Mesendoderm (in vitro differentiated cells): ENCODE results near the gene NPHP3.

ENCODE experiments used
- DNase-seq: peaks from one replicate; pipeline ENCODE4 v3.0.0; 2013
- H2AK5ac ChIP-seq: 2 replicates; pipeline ENCODE4 v1.6.1; 2013; ENCODE audit warnings: low read length, inconsistent platforms
- H2BK120ac ChIP-seq: 2 replicates; pipeline ENCODE4 v1.6.1; 2013; ENCODE audit warnings: low read depth, mild to moderate bottlenecking, low read length, moderate library complexity, mixed read lengths
- H2BK15ac ChIP-seq: replicated peaks from 2 replicates; pipeline ENCODE4 v1.6.1; 2013; ENCODE audit warnings: low read depth, mild to moderate bottlenecking, moderate library complexity
- H2BK5ac ChIP-seq: 2 replicates; pipeline ENCODE4 v1.6.1; 2013; ENCODE audit warnings: low read length, inconsistent platforms
- H3K18ac ChIP-seq: 2 replicates; pipeline ENCODE4 v1.6.1; 2013; ENCODE audit warnings: mild to moderate bottlenecking, low read length, mixed read lengths
- H3K23ac ChIP-seq: one replicate; pipeline ENCODE4 v1.6.1; 2013; ENCODE audit warnings: low read length
- H3K27ac ChIP-seq: 2 replicates; pipeline ENCODE4 v1.5.1; 2013; ENCODE audit warnings: low read depth, mild to moderate bottlenecking, inconsistent platforms, low read length, moderate library complexity
- H3K27me3 ChIP-seq: 2 replicates; pipeline ENCODE4 v1.6.1; 2013; ENCODE audit warnings: low read length, control low read depth, mild to moderate bottlenecking, inconsistent platforms; ENCODE audit not compliant: insufficient read depth, poor library complexity
- H3K36me3 ChIP-seq: 2 replicates; pipeline ENCODE4 v1.6.1; 2013; ENCODE audit warnings: low read length, inconsistent platforms; ENCODE audit not compliant: control insufficient read depth, insufficient read depth
- H3K4ac ChIP-seq: one replicate; pipeline ENCODE4 v1.6.1; 2013; ENCODE audit warnings: low read depth, mild to moderate bottlenecking, low read length, moderate library complexity
- H3K4me1 ChIP-seq: 2 replicates; pipeline ENCODE4 v1.6.1; 2013; ENCODE audit warnings: low read depth, low read length, inconsistent platforms; ENCODE audit not compliant: control insufficient read depth
- H3K4me2 ChIP-seq: 2 replicates; pipeline ENCODE4 v1.6.1; 2013; ENCODE audit warnings: low read length
- H3K4me3 ChIP-seq: 2 replicates; pipeline ENCODE4 v1.5.1; 2013; ENCODE audit warnings: mild to moderate bottlenecking, low read length
- H3K56ac ChIP-seq: one replicate; pipeline ENCODE4 v1.6.1; 2013; ENCODE audit warnings: low read length
- H3K79me1 ChIP-seq: 2 replicates; pipeline ENCODE4 v1.6.1; 2013; ENCODE audit warnings: low read length, inconsistent platforms
- H3K79me2 ChIP-seq: 2 replicates; pipeline ENCODE4 v1.6.1; 2013; ENCODE audit warnings: mild to moderate bottlenecking, low read length; ENCODE audit not compliant: control insufficient read depth, insufficient read depth
- H3K9ac ChIP-seq: 2 replicates; pipeline ENCODE4 v1.6.1; 2013; ENCODE audit warnings: low read length, inconsistent platforms
- H4K5ac ChIP-seq: one replicate; pipeline ENCODE4 v1.6.1; 2013; ENCODE audit warnings: low read length
- H4K8ac ChIP-seq: one replicate; pipeline ENCODE4 v1.6.1; 2013; ENCODE audit warnings: low read depth, mild to moderate bottlenecking, control low read depth, low read length, moderate library complexity
- WGBS: extraction: QIAGEN DNeasy Blood & Tissue Kit; methylation state at CpG from one replicate; pipeline ENCODE4 v1.1.7; 2013; ENCODE audit warnings: low lambda C conversion rate, missing lambda C conversion rate; ENCODE audit not compliant: insufficient coverage; ENCODE audit errors: extremely low coverage; 5-methylcytosine and 5-hydroxymethylcytosine counted together

NPHP3 gene

GRCh38 chr3:132710311-132710710, 11.9 kb downstream of the NPHP3 start:
- H2BK5ac ChIP-seq = no peak overlapping the region
- no peak overlapping the region for H2BK15ac ChIP-seq
- H4K5ac ChIP-seq = no peak overlapping the region
- H3K27me3 ChIP-seq = no peaks in the 10 kb centered on the region
- H3K4ac ChIP-seq = no peak overlapping the region
- no peak overlapping the region for H2AK5ac ChIP-seq
- H3K23ac ChIP-seq = no peak overlapping the region
- no peak overlapping the region for H4K8ac ChIP-seq
- no peaks in the 10 kb centered on the region for H3K79me2 ChIP-seq
- H3K18ac ChIP-seq = no peak overlapping the region
- H3K36me3 ChIP-seq = no peaks in the 10 kb centered on the region
- H3K27ac ChIP-seq = no peak overlapping the region
- no peaks in the 10 kb centered on the region for H3K79me1 ChIP-seq
- H3K4me2 ChIP-seq = no peak overlapping the region
- H3K4me3 ChIP-seq = no peak overlapping the region
- H3K56ac ChIP-seq = no peak overlapping the region
- no peak overlapping the region for H2BK120ac ChIP-seq
- DNase-seq = no peak
- no peak overlapping the region for H3K9ac ChIP-seq
- no CpG with 5 or more reads among the region's 6 CpGs for WGBS
- H3K4me1 ChIP-seq = no peaks in the 10 kb centered on the region

GRCh38 chr3:132709761-132710160, 12.4 kb downstream of the NPHP3 start:
- DNase-seq = no peak
- no peak overlapping the region for H2BK120ac ChIP-seq

GRCh38 chr3:132703733-132704132, 18.5 kb downstream of the NPHP3 start:
- no peak overlapping the region for H3K4me3 ChIP-seq
- no peak overlapping the region for H3K18ac ChIP-seq
- no peak overlapping the region for H4K5ac ChIP-seq
- H3K27me3 ChIP-seq = no peaks in the 10 kb centered on the region
- no peak overlapping the region for H4K8ac ChIP-seq
- no peak overlapping the region for H3K4me2 ChIP-seq
- peaks cover 2% of the 10 kb centered on the region for H3K36me3 ChIP-seq
- no peak overlapping the region for H2BK120ac ChIP-seq
- H3K79me2 ChIP-seq = no peaks in the 10 kb centered on the region
- H3K9ac ChIP-seq = no peak overlapping the region
- no peak for DNase-seq
- H3K23ac ChIP-seq = no peak overlapping the region
- H3K4me1 ChIP-seq = no peaks in the 10 kb centered on the region
- no peak overlapping the region for H2AK5ac ChIP-seq
- no peak overlapping the region for H3K56ac ChIP-seq
- no CpG with 5 or more reads among the region's 2 CpGs for WGBS
- H3K79me1 ChIP-seq = no peaks in the 10 kb centered on the region
- no peak overlapping the region for H2BK5ac ChIP-seq
- no peak overlapping the region for H2BK15ac ChIP-seq
- H3K4ac ChIP-seq = no peak overlapping the region
- no peak overlapping the region for H3K27ac ChIP-seq

More at GRCh38 chr3:132709761-132710160, 12.4 kb downstream of the NPHP3 start:
- Histone ChIP-seq H3K36me3 (no peaks in the 10 kb centered on the region), H3K23ac (no peak overlapping the region), H2BK15ac (no peak overlapping the region), H3K9ac (no peak overlapping the region), H3K4ac (no peak overlapping the region), H3K18ac (no peak overlapping the region), H3K79me1 (no peaks in the 10 kb centered on the region), H2BK5ac (no peak overlapping the region), H2AK5ac (no peak overlapping the region), H3K27ac (no peak overlapping the region), H3K4me2 (no peak overlapping the region), H3K56ac (no peak overlapping the region), H3K4me3 (no peak overlapping the region), H4K5ac (no peak overlapping the region), H3K4me1 (no peaks in the 10 kb centered on the region), H3K27me3 (no peaks in the 10 kb centered on the region), H3K79me2 (no peaks in the 10 kb centered on the region), H4K8ac (no peak overlapping the region)
- WGBS = no CpG with 5 or more reads among the region's 5 CpGs

- Histone ChIP-seq H2BK15ac (no peak overlapping the region), H3K79me2 (no peaks in the 10 kb centered on the region), H2AK5ac (no peak overlapping the region), H3K4ac (no peak overlapping the region), H3K4me2 (no peak overlapping the region), H3K18ac (no peak overlapping the region), H3K27me3 (no peaks in the 10 kb centered on the region), H2BK120ac (no peak overlapping the region), H3K23ac (no peak overlapping the region), H3K4me3 (no peak overlapping the region), H3K36me3 (no peaks in the 10 kb centered on the region), H4K8ac (no peak overlapping the region), H3K9ac (no peak overlapping the region), H4K5ac (no peak overlapping the region), H2BK5ac (no peak overlapping the region), H3K56ac (no peak overlapping the region), H3K79me1 (no peaks in the 10 kb centered on the region), H3K27ac (no peak overlapping the region), H3K4me1 (no peaks in the 10 kb centered on the region)
- no CpG with 5 or more reads among the region's 1 CpG for WGBS
- no peak for DNase-seq
Observed at GRCh38 chr3:132695422-132695821, 26.8 kb downstream of the NPHP3 start.

- H4K5ac ChIP-seq = no peak overlapping the region
- no peak overlapping the region for H3K56ac ChIP-seq
- H3K23ac ChIP-seq = no peak overlapping the region
- no peak overlapping the region for H3K4me2 ChIP-seq
- H3K79me1 ChIP-seq = no peaks in the 10 kb centered on the region
- no peak overlapping the region for H3K18ac ChIP-seq
- H3K4me1 ChIP-seq = no peaks in the 10 kb centered on the region
- no peak overlapping the region for H3K27ac ChIP-seq
- no CpG with 5 or more reads among the region's 4 CpGs for WGBS
- no peak overlapping the region for H2BK15ac ChIP-seq
- H3K4ac ChIP-seq = no peak overlapping the region
- H4K8ac ChIP-seq = no peak overlapping the region
- no peak overlapping the region for H2BK120ac ChIP-seq
- no peak for DNase-seq
- no peak overlapping the region for H2AK5ac ChIP-seq
- no peak overlapping the region for H3K4me3 ChIP-seq
- H3K27me3 ChIP-seq = no peaks in the 10 kb centered on the region
- H3K36me3 ChIP-seq = no peaks in the 10 kb centered on the region
- no peak overlapping the region for H3K9ac ChIP-seq
- no peaks in the 10 kb centered on the region for H3K79me2 ChIP-seq
- H2BK5ac ChIP-seq = no peak overlapping the region
Observed at GRCh38 chr3:132694991-132695390, 27.2 kb downstream of the NPHP3 start.

GRCh38 chr3:132690040-132690439, 32.2 kb downstream of the NPHP3 start:
- H3K9ac ChIP-seq = no peak overlapping the region
- no peaks in the 10 kb centered on the region for H3K4me1 ChIP-seq
- H4K8ac ChIP-seq = no peak overlapping the region
- H3K79me1 ChIP-seq = no peaks in the 10 kb centered on the region
- no peak overlapping the region for H3K56ac ChIP-seq
- no peak overlapping the region for H2BK15ac ChIP-seq
- no peak overlapping the region for H3K4ac ChIP-seq
- no peak overlapping the region for H2BK120ac ChIP-seq
- no peak overlapping the region for H4K5ac ChIP-seq
- no peak overlapping the region for H3K4me2 ChIP-seq
- H3K4me3 ChIP-seq = no peak overlapping the region
- H3K27me3 ChIP-seq = no peaks in the 10 kb centered on the region
- no CpG with 5 or more reads among the region's 4 CpGs for WGBS
- DNase-seq = no peak
- no peak overlapping the region for H3K23ac ChIP-seq
- H3K36me3 ChIP-seq = peaks cover 2% of the 10 kb centered on the region
- no peak overlapping the region for H3K18ac ChIP-seq
- H3K27ac ChIP-seq = no peak overlapping the region
- no peaks in the 10 kb centered on the region for H3K79me2 ChIP-seq
- H2AK5ac ChIP-seq = no peak overlapping the region
- H2BK5ac ChIP-seq = no peak overlapping the region
